Fibroblast of mammary gland (primary cell): ENCODE data around the gene MLLT1.
A peak's percentile ranks its signal among the peaks of the same experiment; 100 is the strongest.

ENCODE experiments used
- DNase-seq: peaks from one replicate; pipeline ENCODE4 v3.0.0-alpha.2; 2010; ENCODE audit warnings: low read depth
- H3K4me3 ChIP-seq: 2 replicates; pipeline ENCODE4 v1.5.1; 2011; ENCODE audit warnings: low read depth, mild to moderate bottlenecking, low read length, moderate library complexity; ENCODE audit not compliant: control insufficient read depth
- TF ChIP-seq, protein P1 (sequence below): conservative IDR thresholded peaks from 2 replicates; pipeline ENCODE4 v1.5.1; 2011; ENCODE audit warnings: low read depth, low read length, inconsistent platforms; ENCODE audit not compliant: control insufficient read depth, insufficient read depth

MLLT1 gene

DNA sequence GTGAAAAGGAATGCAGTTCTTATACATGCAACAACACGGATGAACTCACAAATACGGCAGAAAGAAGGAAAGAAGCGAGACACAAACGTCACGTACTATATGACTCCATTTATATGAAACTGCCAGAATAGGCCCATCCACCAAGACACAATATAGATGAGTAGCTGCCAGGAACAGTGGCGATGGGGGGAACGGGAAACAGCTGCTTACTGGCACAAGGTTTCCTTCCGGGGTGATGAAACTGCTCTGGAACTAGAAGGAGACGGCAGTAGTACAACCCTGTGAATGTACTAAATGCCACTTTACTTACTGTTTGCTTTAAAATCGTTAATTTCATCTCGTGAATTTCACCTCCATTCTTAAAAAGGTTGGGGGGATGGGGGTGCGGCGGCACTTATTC, 28.9 kb downstream of the MLLT1 start:
- DNase-seq: no peak
- TF ChIP-seq, protein P1, sequence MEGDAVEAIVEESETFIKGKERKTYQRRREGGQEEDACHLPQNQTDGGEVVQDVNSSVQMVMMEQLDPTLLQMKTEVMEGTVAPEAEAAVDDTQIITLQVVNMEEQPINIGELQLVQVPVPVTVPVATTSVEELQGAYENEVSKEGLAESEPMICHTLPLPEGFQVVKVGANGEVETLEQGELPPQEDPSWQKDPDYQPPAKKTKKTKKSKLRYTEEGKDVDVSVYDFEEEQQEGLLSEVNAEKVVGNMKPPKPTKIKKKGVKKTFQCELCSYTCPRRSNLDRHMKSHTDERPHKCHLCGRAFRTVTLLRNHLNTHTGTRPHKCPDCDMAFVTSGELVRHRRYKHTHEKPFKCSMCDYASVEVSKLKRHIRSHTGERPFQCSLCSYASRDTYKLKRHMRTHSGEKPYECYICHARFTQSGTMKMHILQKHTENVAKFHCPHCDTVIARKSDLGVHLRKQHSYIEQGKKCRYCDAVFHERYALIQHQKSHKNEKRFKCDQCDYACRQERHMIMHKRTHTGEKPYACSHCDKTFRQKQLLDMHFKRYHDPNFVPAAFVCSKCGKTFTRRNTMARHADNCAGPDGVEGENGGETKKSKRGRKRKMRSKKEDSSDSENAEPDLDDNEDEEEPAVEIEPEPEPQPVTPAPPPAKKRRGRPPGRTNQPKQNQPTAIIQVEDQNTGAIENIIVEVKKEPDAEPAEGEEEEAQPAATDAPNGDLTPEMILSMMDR: no peak
- no peak overlapping the region for H3K4me3 ChIP-seq

DNA sequence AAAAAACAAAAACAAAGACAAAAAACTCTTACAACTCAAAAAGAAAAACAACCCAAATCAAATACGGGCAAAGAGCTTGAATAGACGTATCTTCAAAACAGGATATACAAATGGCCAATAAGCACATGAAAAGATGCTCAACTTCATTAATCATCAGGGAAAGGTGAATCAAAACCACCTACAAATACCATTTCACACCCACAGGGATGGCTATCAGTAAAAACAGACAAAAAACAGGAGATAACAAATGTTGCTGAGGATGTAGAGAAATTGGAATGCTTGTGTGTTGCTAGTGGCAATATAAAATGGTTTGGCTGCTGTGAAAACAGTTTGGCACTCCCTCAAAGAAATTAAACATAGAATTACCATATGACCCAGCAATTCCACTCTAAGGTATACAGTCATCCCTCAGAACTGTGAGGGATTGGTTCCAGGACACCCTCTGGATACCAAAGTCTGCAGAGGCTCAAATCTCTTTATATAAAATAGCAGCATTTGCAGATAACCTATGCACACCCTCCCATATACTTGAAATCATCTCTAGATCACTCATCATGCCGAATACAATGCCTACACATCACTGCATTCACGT, 29.7 kb downstream of the MLLT1 start:
- peak; percentile 54 for DNase-seq
- TF ChIP-seq, protein P1: no peak
- H3K4me3 ChIP-seq: no peak overlapping the region

DNA sequence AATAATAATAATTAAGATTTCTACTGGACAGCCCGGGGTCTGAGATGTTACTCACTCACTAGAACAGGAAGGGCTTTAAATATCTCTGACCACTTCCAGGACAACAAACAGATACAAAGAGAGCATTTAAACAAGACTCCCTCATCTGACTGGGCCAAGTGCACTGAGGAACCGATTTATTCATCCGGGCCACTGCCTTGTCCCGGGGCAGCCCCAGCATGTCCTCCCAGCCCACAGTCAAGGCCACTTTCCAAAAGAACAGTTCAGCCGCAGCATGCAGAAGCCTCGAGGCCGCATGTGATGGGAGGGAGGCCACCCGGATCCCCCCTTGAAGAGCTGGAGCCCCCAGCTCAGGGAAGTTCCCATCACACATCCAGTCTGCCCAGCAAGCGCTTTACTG, 30.5 kb downstream of the MLLT1 start:
- DNase-seq: peak; percentile 34
- H3K4me3 ChIP-seq: no peak overlapping the region

DNA sequence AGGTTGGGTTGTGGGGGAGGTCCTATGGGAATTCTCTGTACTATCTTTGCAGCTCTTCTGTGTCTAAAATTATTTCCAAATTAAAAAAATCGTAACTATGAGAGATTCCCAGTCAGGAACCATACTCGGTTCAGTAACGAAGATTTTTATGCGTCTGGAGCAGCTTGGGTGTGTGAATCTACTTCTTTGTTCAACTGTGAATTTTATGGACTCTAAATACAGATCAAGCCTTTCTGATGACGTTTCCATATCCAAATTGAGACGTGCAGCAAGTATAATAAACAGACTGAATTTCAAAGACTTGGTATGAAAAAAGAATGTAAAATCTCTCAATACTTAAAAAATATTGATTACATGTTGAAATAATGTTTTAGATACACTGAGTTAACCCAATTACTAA, 30.9 kb downstream of the MLLT1 start:
- DNase-seq: no peak
- TF ChIP-seq, protein P1: no peak
- no peak overlapping the region for H3K4me3 ChIP-seq

More for the DNA sequence above, 30.5 kb downstream of the MLLT1 start:
- TF ChIP-seq, protein P1: no peak

DNA sequence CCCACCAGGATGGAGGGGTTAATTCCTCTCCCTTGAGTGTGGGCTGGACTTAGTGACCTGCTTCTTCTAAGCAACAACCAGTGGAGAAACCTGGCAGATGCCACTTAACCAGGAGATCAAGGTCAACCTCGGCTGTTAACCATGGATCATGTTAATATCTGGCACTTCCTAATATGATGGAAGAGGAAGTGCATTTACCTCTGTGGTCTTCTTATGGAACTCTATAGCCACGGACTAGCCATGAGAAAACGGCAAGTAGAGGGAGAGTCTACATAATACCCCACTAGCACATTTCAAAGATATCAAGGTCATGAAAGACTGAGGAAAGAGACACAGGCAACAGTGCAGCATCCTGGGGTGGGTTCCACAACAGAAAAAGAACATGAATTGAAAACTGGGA, 31.4 kb downstream of the MLLT1 start:
- no peak for DNase-seq
- no peak overlapping the region for H3K4me3 ChIP-seq
- TF ChIP-seq, protein P1: no peak

DNA sequence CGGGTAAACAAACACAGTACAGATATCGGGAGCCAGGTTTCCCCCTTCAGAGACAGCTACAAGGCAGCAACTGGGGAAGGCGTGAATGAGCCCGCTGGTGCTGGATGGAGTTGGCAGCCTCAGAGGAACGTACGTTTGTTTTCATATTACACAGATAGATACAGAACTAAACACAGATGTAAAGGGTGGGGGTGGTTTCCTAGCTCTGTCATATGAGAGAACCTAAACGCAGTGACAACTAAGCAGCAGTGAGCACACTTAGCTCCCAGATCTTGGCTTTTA, 32.8 kb downstream of the MLLT1 start:
- TF ChIP-seq, protein P1: no peak
- H3K4me3 ChIP-seq: no peak overlapping the region
- DNase-seq: no peak

DNA sequence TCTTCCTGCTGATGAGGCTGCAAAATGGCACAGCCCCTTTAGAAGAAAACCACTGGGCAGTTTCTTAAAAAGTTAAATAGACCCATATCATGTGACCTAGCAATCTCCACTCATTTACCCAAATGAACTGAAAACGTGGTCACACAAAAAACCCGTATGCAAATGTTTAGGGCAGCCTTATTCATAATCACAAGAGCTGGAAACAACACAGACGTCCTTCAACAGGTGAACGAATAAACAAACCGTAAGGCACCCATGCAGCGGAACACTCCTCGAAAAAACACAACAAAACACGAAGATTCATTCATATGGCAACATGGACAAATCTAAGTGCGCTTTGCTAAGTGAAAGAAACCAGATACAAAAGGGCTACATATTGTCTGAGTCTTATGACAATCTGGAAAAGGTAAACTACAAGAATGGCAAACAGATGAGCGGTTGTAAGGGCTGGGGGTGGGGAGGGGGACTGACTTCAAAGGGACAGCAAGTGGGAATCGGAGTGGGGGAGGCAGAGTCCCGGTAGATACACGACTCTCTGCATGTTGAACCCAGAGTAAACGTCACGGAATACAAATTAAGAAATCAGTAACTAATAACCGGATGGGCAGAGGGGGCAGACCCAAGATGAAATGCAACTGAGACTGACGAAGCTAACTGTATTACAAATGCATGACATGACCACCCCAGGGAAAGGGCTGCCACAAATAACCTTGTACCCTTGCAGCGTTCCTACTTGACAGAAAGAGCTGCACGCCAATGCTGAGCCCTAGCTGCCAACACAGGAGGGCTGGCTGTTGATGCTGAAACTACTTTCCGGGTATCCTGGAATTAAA, 33.4 kb downstream of the MLLT1 start:
- no peak for DNase-seq
- no peak overlapping the region for H3K4me3 ChIP-seq
- TF ChIP-seq, protein P1: no peak
